ENCODE measurements around the gene EIF5.
"Not testable (repeated sequence)": the region's sequence is repeated elsewhere in the genome, so short reads cannot be mapped to it uniquely, and the experiment has no call there.

The EIF5 gene

GRCh38 chr14:103336191-103336590, 2.2 kb downstream of the EIF5 start:
- DNase-seq (ENCODE audit: low spot score) = no peak

GRCh38 chr14:103337794-103338193, 3.8 kb downstream of the EIF5 start:
- DNase-seq (ENCODE audit: low spot score) = no peak

GRCh38 chr14:103339561-103339960, 5.5 kb downstream of the EIF5 start:
- DNase-seq (ENCODE audit: low spot score) = no peak

- no peak for DNase-seq (ENCODE audit: low spot score)
Measured at GRCh38 chr14:103340480-103341212, 6.6 kb downstream of the EIF5 start.

- DNase-seq (ENCODE audit: low spot score) = no peak
Measured at GRCh38 chr14:103341250-103342129, 7.5 kb downstream of the EIF5 start.

- no peak for DNase-seq (ENCODE audit: low spot score)
Measured at GRCh38 chr14:103343164-103343879, 9.3 kb downstream of the EIF5 start.

GRCh38 chr14:103343905-103344797, 10.1 kb downstream of the EIF5 start:
- no peak for DNase-seq (ENCODE audit: low spot score)

- no peak for DNase-seq (ENCODE audit: low spot score)
Measured at GRCh38 chr14:103346286-103346685, 12.2 kb downstream of the EIF5 start.

GRCh38 chr14:103347091-103347815, 13.2 kb downstream of the EIF5 start:
- DNase-seq (ENCODE audit: low spot score) = no peak

GRCh38 chr14:103348154-103348553, 14.1 kb downstream of the EIF5 start:
- DNase-seq (ENCODE audit: low spot score) = no peak

GRCh38 chr14:103349982-103350381, 15.9 kb downstream of the EIF5 start:
- no peak for DNase-seq (ENCODE audit: low spot score)

GRCh38 chr14:103353362-103353761, 19.3 kb downstream of the EIF5 start:
- no peak for DNase-seq (ENCODE audit: low spot score)

GRCh38 chr14:103354141-103354540, 20.1 kb downstream of the EIF5 start:
- no peak for DNase-seq (ENCODE audit: low spot score)

- DNase-seq (ENCODE audit: low spot score) = no peak
Measured at GRCh38 chr14:103356024-103356682, 22.1 kb downstream of the EIF5 start.

- not testable (repeated sequence) for DNase-seq (ENCODE audit: low spot score)
Measured at GRCh38 chr14:103357552-103357951, 23.5 kb downstream of the EIF5 start.

- DNase-seq (ENCODE audit: low spot score) = no peak
Measured at GRCh38 chr14:103360548-103360947, 26.5 kb downstream of the EIF5 start.

- no peak for DNase-seq (ENCODE audit: low spot score)
Measured at GRCh38 chr14:103361867-103362266, 27.8 kb downstream of the EIF5 start.

GRCh38 chr14:103362780-103363179, 28.7 kb downstream of the EIF5 start:
- no peak for DNase-seq (ENCODE audit: low spot score)

- DNase-seq (ENCODE audit: low spot score) = no peak
Measured at GRCh38 chr14:103366741-103367140, 32.7 kb downstream of the EIF5 start.

- no peak for DNase-seq (ENCODE audit: low spot score)
Measured at GRCh38 chr14:103367995-103368394, 34.0 kb downstream of the EIF5 start.

Measured in putamen (tissue), 1 donor.